ENCODE data around the gene HPCAL1. TPM values are rescaled to one million over a fixed set of nuclear protein-coding genes. Genes with fewer than 3 reads are reported as not detected.

Gene HPCAL1
- total and polyA plus RNA-seq, 2 donors (not counting 1 experiment from before 2014, with no cell fraction given), result 60.3 to 65.1 TPM

- Histone ChIP-seq H3K36me3 (replicated peaks in 1 of 2; ENCODE audit: control extremely low read depth in 1 of 2, control insufficient read depth in 1 of 2, extremely low read depth in 1 of 2, insufficient read depth in 2 of 2, low read length in 1 of 2) (no peaks in the 10 kb centered on the region), H3K79me2 (ENCODE audit: control insufficient read depth, insufficient read depth, low read length) (peaks cover 90% of the 10 kb centered on the region), H3K27ac (ENCODE audit: low read length in 2 of 2) (no peak overlapping the region), H3K4me1 (ENCODE audit: control insufficient read depth in 2 of 2, insufficient read depth in 2 of 2, low read length in 2 of 2) (peaks cover 32 to 57% of the 10 kb centered on the region in 2 donors), H3K4me2 (replicated peaks; ENCODE audit: low read depth, low read length, poor library complexity, severe bottlenecking) (no peak overlapping the region), H2AFZ (ENCODE audit: insufficient read depth, low read depth, low read length, poor library complexity, severe bottlenecking) (no peak overlapping the region), H4K20me1 (ENCODE audit: control insufficient read depth, insufficient read depth, low read length, poor library complexity, severe bottlenecking) (peaks cover 63% of the 10 kb centered on the region), H3K27me3 (replicated peaks in 1 of 4; ENCODE audit: control extremely low read depth in 1 of 4, control insufficient read depth in 3 of 4, insufficient read depth in 4 of 4, low read length in 3 of 4) (no peaks in the 10 kb centered on the region), H3K9me3 (ENCODE audit: control extremely low read depth in 1 of 3, control insufficient read depth in 2 of 3, insufficient read depth in 1 of 3, low read length in 2 of 3) (no peaks in the 10 kb centered on the region), H3K9ac (ENCODE audit: low read length) (no peak overlapping the region), H3K4me3 (ENCODE audit: control extremely low read depth in 1 of 5, extremely low read depth in 1 of 5, insufficient read depth in 1 of 5, low read depth in 2 of 5, low read length in 4 of 5) (no peak overlapping the region)
- intact Hi-C loops (cut with micrococcal nuclease), result no loop called here
- DNase-seq (no peak), ATAC-seq (ENCODE audit: low read depth) (no peak)
- 100% methylated on average over 2 of the region's 3 CpGs for WGBS (ENCODE audit: insufficient coverage)
- ChIA-PET POLR2A (no interaction called here), CTCF (no interaction called here)
- Mint-ChIP-seq H3K4me3 (no peak overlapping the region), H3K27me3 (no peaks in the 10 kb centered on the region), H3K9me3 (ENCODE audit: insufficient read depth) (no peaks in the 10 kb centered on the region), H3K27ac (peak overlapping the region; percentile 37), H3K4me1 (peaks cover 62% of the 10 kb centered on the region)
- TF ChIP-seq CTCF (IDR thresholded peaks at IDR 0.05), result no peak
- TF ChIP-seq EZH2 (IDR thresholded peaks at IDR 0.05; ENCODE audit: borderline replicate concordance, insufficient read depth, low read depth, low read length, poor library complexity, severe bottlenecking), result no peak
Measured at GRCh38 chr2:10345813-10346212, 43.1 kb downstream of the HPCAL1 start.

GRCh38 chr2:10346929-10347561 is 44.3 kb downstream of the HPCAL1 start:
- Mint-ChIP-seq H3K27ac (no peak overlapping the region), H3K4me3 (no peak overlapping the region), H3K9me3 (ENCODE audit: insufficient read depth) (no peaks in the 10 kb centered on the region), H3K4me1 (peaks cover 63% of the 10 kb centered on the region), H3K27me3 (no peaks in the 10 kb centered on the region)
- POLR2A ChIA-PET, result no interaction called here
- CTCF ChIA-PET, result interaction anchor here (1.9 kb wide), 1 partner anchor 62 kb away, joined by 6 read pairs; no protein-coding TSS in a partner anchor
- Histone ChIP-seq H3K79me2 (ENCODE audit: control insufficient read depth, insufficient read depth, low read length) (peaks cover 89% of the 10 kb centered on the region), H3K27ac (ENCODE audit: low read length in 2 of 2) (no peak overlapping the region), H2AFZ (ENCODE audit: insufficient read depth, low read depth, low read length, poor library complexity, severe bottlenecking) (no peak overlapping the region), H4K20me1 (ENCODE audit: control insufficient read depth, insufficient read depth, low read length, poor library complexity, severe bottlenecking) (peaks cover 51% of the 10 kb centered on the region), H3K36me3 (replicated peaks in 1 of 2; ENCODE audit: control extremely low read depth in 1 of 2, control insufficient read depth in 1 of 2, extremely low read depth in 1 of 2, insufficient read depth in 2 of 2, low read length in 1 of 2) (no peaks in the 10 kb centered on the region), H3K9me3 (ENCODE audit: control extremely low read depth in 1 of 3, control insufficient read depth in 2 of 3, insufficient read depth in 1 of 3, low read length in 2 of 3) (no peaks in the 10 kb centered on the region), H3K4me2 (replicated peaks; ENCODE audit: low read depth, low read length, poor library complexity, severe bottlenecking) (no peak overlapping the region), H3K9ac (ENCODE audit: low read length) (no peak overlapping the region), H3K4me1 (ENCODE audit: control insufficient read depth in 2 of 2, insufficient read depth in 2 of 2, low read length in 2 of 2) (peaks cover 32 to 59% of the 10 kb centered on the region in 2 donors), H3K4me3 (ENCODE audit: control extremely low read depth in 1 of 5, extremely low read depth in 1 of 5, insufficient read depth in 1 of 5, low read depth in 2 of 5, low read length in 4 of 5) (no peak overlapping the region), H3K27me3 (replicated peaks in 1 of 4; ENCODE audit: control extremely low read depth in 1 of 4, control insufficient read depth in 3 of 4, insufficient read depth in 4 of 4, low read length in 3 of 4) (no peaks in the 10 kb centered on the region)
- DNase-seq (no peak), ATAC-seq (ENCODE audit: low read depth) (no peak)
- WGBS (ENCODE audit: insufficient coverage), result 89% methylated on average over 13 of the region's 16 CpGs
- intact Hi-C loops (cut with micrococcal nuclease), result no loop called here
- no peak for TF ChIP-seq CTCF (IDR thresholded peaks at IDR 0.05)
- no peak for TF ChIP-seq EZH2 (IDR thresholded peaks at IDR 0.05; ENCODE audit: borderline replicate concordance, insufficient read depth, low read depth, low read length, poor library complexity, severe bottlenecking)
